Measurements from ENCODE around the gene DHX32. TPM values are rescaled to one million over a fixed set of nuclear protein-coding genes. Genes with fewer than 3 reads are reported as not detected.
"Not testable (repeated sequence)": the region's sequence is repeated elsewhere in the genome, so short reads cannot be mapped to it uniquely, and the experiment has no call there.

Gene DHX32
- polyA plus RNA-seq, result 10 to 100 TPM in 2 of 3 donors, 1 to 10 TPM in 1; 9.6 to 13.6 (median 12.0) TPM

GRCh38 chr10:125881192-125881591 is at the start of gene DHX32:
Gene DHX32, minus strand, starts transcription at chr10:125881292. Its CDS starts 468 bp downstream, at chr10:125880824.
- 42 to 74% (median 72%) methylated on average over 4 of the region's 4 CpGs for WGBS, 3 donors
- no peak within 1 kb of the TSS for H3K27ac ChIP-seq (ENCODE audit: low read depth, low read length)

- H3K27ac ChIP-seq (ENCODE audit: low read depth, low read length), result no peak overlapping the region
- WGBS, 3 donors, result 84 to 90% (median 85%) methylated on average over 4 of the region's 4 CpGs
These were observed 48.5 kb upstream of the DHX32 start for GRCh38 chr10:125929618-125930017.

- H3K27ac ChIP-seq (ENCODE audit: low read depth, low read length), result no peak overlapping the region
- 57 to 86% (median 83%) methylated on average over 7 of the region's 7 CpGs for WGBS, 3 donors
These were observed 48.0 kb upstream of the DHX32 start for GRCh38 chr10:125928928-125929585.

GRCh38 chr10:125927265-125927664 is 46.2 kb upstream of the DHX32 start:
- H3K27ac ChIP-seq (ENCODE audit: low read depth, low read length), result not testable (repeated sequence)
- 77 to 84% (median 79%) methylated on average over 5 of the region's 5 CpGs for WGBS, 3 donors

- H3K27ac ChIP-seq (ENCODE audit: low read depth, low read length), result no peak overlapping the region
- WGBS, 3 donors, result 56 to 62% (median 59%) methylated on average over 5 of the region's 5 CpGs
These were observed 45.2 kb upstream of the DHX32 start for GRCh38 chr10:125926247-125926646.

GRCh38 chr10:125925262-125925834 is 44.3 kb upstream of the DHX32 start:
- no peak overlapping the region for H3K27ac ChIP-seq (ENCODE audit: low read depth, low read length)
- WGBS, 3 donors, result 36 to 84% (median 78%) methylated on average over 5 of the region's 5 CpGs

GRCh38 chr10:125921643-125922306 is 40.7 kb upstream of the DHX32 start:
- H3K27ac ChIP-seq (ENCODE audit: low read depth, low read length), result not testable (repeated sequence)
- WGBS, 3 donors, result 90 to 95% (median 95%) methylated on average over 2 of the region's 2 CpGs

- H3K27ac ChIP-seq (ENCODE audit: low read depth, low read length), result not testable (repeated sequence)
- WGBS, 3 donors, result 88 to 91% (median 89%) methylated on average over 8 of the region's 8 CpGs
These were observed 36.7 kb upstream of the DHX32 start for GRCh38 chr10:125917704-125918361.

GRCh38 chr10:125916977-125917376 is 35.9 kb upstream of the DHX32 start:
- H3K27ac ChIP-seq (ENCODE audit: low read depth, low read length), result no peak overlapping the region

GRCh38 chr10:125913277-125913676 is 32.2 kb upstream of the DHX32 start:
- WGBS, 3 donors, result 33 to 62% (median 56%) methylated on average over 6 of the region's 6 CpGs
- H3K27ac ChIP-seq (ENCODE audit: low read depth, low read length), result not testable (repeated sequence)

More at GRCh38 chr10:125916977-125917376, 35.9 kb upstream of the DHX32 start:
- 55 to 68% (median 62%) methylated on average over 3 of the region's 3 CpGs for WGBS, 3 donors

- H3K27ac ChIP-seq (ENCODE audit: low read depth, low read length), result no peak overlapping the region
- WGBS, 3 donors, result 23 to 71% (median 69%) methylated on average over 4 of the region's 4 CpGs
These were observed 30.9 kb upstream of the DHX32 start for GRCh38 chr10:125911990-125912389.

- no peak overlapping the region for H3K27ac ChIP-seq (ENCODE audit: low read depth, low read length)
- 43 to 86% (median 81%) methylated on average over 10 of the region's 10 CpGs for WGBS, 3 donors
These were observed 30.1 kb upstream of the DHX32 start for GRCh38 chr10:125911145-125911544.

GRCh38 chr10:125909491-125909890 is 28.4 kb upstream of the DHX32 start:
- H3K27ac ChIP-seq (ENCODE audit: low read depth, low read length), result not testable (repeated sequence)
- 49 to 86% (median 57%) methylated on average over 3 of the region's 3 CpGs for WGBS, 3 donors

- not testable (repeated sequence) for H3K27ac ChIP-seq (ENCODE audit: low read depth, low read length)
- 47 to 56% (median 49%) methylated on average over 2 of the region's 2 CpGs for WGBS, 3 donors
These were observed 27.7 kb upstream of the DHX32 start for GRCh38 chr10:125908813-125909212.

GRCh38 chr10:125907598-125907997 is 26.5 kb upstream of the DHX32 start:
- H3K27ac ChIP-seq (ENCODE audit: low read depth, low read length), result not testable (repeated sequence)
- 58 to 67% (median 61%) methylated on average over 2 of the region's 2 CpGs for WGBS, 3 donors

GRCh38 chr10:125905069-125905994 is 24.2 kb upstream of the DHX32 start:
- H3K27ac ChIP-seq (ENCODE audit: low read depth, low read length), result not testable (repeated sequence)
- 64 to 80% (median 68%) methylated on average over 4 to 5 of the region's 5 CpGs for WGBS, 3 donors

GRCh38 chr10:125903135-125903640 is 22.1 kb upstream of the DHX32 start:
- 67 to 80% (median 71%) methylated on average over 3 of the region's 3 CpGs for WGBS, 3 donors
- not testable (repeated sequence) for H3K27ac ChIP-seq (ENCODE audit: low read depth, low read length)

- 76 to 86% (median 85%) methylated on average over 3 of the region's 3 CpGs for WGBS, 3 donors
- not testable (repeated sequence) for H3K27ac ChIP-seq (ENCODE audit: low read depth, low read length)
These were observed 19.9 kb upstream of the DHX32 start for GRCh38 chr10:125900963-125901362.

Measured in adipose tissue (tissue), 3 donors.